Measurements from ENCODE around the gene PLAAT1. TPM values are rescaled to one million over a fixed set of nuclear protein-coding genes. Genes with fewer than 3 reads are reported as not detected.

PLAAT1 gene
- total RNA-seq, 1 experiment from 2014 or later, result not detected

DNA sequence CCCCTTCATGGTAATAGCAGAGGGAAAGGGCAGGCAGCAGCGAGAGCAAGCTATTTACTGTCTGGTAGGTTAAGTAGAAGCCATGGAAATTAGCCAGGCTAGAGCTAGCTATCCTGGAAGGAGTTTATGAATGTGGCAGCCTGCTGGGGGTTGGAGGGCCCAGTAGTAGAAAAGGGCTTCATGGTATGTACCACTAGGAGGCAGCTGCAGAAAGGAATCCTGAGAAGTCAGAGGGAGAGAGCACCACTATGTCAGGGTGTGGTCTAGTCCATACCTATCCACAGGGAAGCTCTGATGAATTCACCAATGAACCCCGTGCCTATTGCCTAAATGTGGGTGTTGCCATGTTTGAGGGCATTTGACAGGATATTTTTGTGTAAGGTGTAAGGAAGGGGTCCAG is 55.0 kb downstream of the PLAAT1 start:
- no peak overlapping the region for H3K4me3 ChIP-seq (replicated peaks in 1 of 2; ENCODE audit: low read depth in 1 of 2, low read length in 2 of 2)
- CTCF ChIA-PET, result no interaction called here
- intact Hi-C loops (cut with micrococcal nuclease), result no loop called here
- H2AFZ ChIP-seq (ENCODE audit: low read depth, low read length, poor library complexity, severe bottlenecking), result no peak overlapping the region
- H3K9me3 ChIP-seq (ENCODE audit: control insufficient read depth in 1 of 2, insufficient read depth in 1 of 2, low read depth in 1 of 2, low read length in 2 of 2), result 0 out of 4 replicates have a peak, but pooled peaks cover 0 to 3% of the 10 kb centered on the region in 2 experiments
- POLR2A ChIA-PET, result no interaction called here
- no peaks in the 10 kb centered on the region for H3K36me3 ChIP-seq (ENCODE audit: control insufficient read depth in 1 of 2, insufficient read depth in 2 of 2, low read length in 2 of 2)
- no peak overlapping the region for H3K4me2 ChIP-seq (ENCODE audit: low read length)
- H3K9ac ChIP-seq (ENCODE audit: low read length), result no peak overlapping the region
- no peaks in the 10 kb centered on the region for H3K9me2 ChIP-seq (ENCODE audit: insufficient read depth)
- ATAC-seq (no peak), DNase-seq (ENCODE audit: low read depth, low spot score) (no peak)
- H3K4me1 ChIP-seq (ENCODE audit: control insufficient read depth in 1 of 2, insufficient read depth in 2 of 2, low read length in 2 of 2), result no peaks in the 10 kb centered on the region
- no peaks in the 10 kb centered on the region for H4K20me1 ChIP-seq (ENCODE audit: insufficient read depth)
- no peak overlapping the region for H3K27ac ChIP-seq (ENCODE audit: low read depth, low read length)
- no TSS peak for BruUV-seq (replicated peaks)
- TF ChIP-seq CEBPB (IDR thresholded peaks at IDR 0.05; ENCODE audit: low read depth) (no peak), CBX3 (IDR thresholded peaks at IDR 0.05; ENCODE audit: low read depth) (no peak), SIN3A (IDR thresholded peaks at IDR 0.05; ENCODE audit: low read depth) (no peak), EGR1 (IDR thresholded peaks at IDR 0.05; ENCODE audit: low read depth) (no peak), POLR2AphosphoS5 (IDR thresholded peaks at IDR 0.05; ENCODE audit: low read depth, low read length) (no peak), ZFX (IDR thresholded peaks at IDR 0.05) (no peak), ZNF274 (IDR thresholded peaks at IDR 0.05; ENCODE audit: low read depth, low read length) (no peak), YY1 (IDR thresholded peaks at IDR 0.05; ENCODE audit: extremely low read depth, insufficient replicate concordance, low read depth, low read length) (no peak), POLR2A (IDR thresholded peaks at IDR 0.05; ENCODE audit: borderline replicate concordance, extremely low read depth, insufficient read depth, insufficient read length) (no peak)
- TF ChIP-seq, protein P1, sequence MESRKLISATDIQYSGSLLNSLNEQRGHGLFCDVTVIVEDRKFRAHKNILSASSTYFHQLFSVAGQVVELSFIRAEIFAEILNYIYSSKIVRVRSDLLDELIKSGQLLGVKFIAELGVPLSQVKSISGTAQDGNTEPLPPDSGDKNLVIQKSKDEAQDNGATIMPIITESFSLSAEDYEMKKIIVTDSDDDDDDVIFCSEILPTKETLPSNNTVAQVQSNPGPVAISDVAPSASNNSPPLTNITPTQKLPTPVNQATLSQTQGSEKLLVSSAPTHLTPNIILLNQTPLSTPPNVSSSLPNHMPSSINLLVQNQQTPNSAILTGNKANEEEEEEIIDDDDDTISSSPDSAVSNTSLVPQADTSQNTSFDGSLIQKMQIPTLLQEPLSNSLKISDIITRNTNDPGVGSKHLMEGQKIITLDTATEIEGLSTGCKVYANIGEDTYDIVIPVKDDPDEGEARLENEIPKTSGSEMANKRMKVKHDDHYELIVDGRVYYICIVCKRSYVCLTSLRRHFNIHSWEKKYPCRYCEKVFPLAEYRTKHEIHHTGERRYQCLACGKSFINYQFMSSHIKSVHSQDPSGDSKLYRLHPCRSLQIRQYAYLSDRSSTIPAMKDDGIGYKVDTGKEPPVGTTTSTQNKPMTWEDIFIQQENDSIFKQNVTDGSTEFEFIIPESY (IDR thresholded peaks at IDR 0.05; ENCODE audit: extremely low read depth, insufficient replicate concordance, low read length), result no peak
- TF ChIP-seq, protein P2, sequence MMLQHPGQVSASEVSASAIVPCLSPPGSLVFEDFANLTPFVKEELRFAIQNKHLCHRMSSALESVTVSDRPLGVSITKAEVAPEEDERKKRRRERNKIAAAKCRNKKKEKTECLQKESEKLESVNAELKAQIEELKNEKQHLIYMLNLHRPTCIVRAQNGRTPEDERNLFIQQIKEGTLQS (IDR thresholded peaks at IDR 0.05), result no peak
- TF ChIP-seq, protein P3, sequence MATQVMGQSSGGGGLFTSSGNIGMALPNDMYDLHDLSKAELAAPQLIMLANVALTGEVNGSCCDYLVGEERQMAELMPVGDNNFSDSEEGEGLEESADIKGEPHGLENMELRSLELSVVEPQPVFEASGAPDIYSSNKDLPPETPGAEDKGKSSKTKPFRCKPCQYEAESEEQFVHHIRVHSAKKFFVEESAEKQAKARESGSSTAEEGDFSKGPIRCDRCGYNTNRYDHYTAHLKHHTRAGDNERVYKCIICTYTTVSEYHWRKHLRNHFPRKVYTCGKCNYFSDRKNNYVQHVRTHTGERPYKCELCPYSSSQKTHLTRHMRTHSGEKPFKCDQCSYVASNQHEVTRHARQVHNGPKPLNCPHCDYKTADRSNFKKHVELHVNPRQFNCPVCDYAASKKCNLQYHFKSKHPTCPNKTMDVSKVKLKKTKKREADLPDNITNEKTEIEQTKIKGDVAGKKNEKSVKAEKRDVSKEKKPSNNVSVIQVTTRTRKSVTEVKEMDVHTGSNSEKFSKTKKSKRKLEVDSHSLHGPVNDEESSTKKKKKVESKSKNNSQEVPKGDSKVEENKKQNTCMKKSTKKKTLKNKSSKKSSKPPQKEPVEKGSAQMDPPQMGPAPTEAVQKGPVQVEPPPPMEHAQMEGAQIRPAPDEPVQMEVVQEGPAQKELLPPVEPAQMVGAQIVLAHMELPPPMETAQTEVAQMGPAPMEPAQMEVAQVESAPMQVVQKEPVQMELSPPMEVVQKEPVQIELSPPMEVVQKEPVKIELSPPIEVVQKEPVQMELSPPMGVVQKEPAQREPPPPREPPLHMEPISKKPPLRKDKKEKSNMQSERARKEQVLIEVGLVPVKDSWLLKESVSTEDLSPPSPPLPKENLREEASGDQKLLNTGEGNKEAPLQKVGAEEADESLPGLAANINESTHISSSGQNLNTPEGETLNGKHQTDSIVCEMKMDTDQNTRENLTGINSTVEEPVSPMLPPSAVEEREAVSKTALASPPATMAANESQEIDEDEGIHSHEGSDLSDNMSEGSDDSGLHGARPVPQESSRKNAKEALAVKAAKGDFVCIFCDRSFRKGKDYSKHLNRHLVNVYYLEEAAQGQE (IDR thresholded peaks at IDR 0.05; ENCODE audit: low read depth), result no peak
- RAD21 ChIA-PET (ENCODE audit: low non-redundant PET in 1 of 2, low total read pairs in 2 of 2, uncharacterized antibody in 2 of 2, unreplicated experiment in 2 of 2), result no interaction called here
- H3K79me2 ChIP-seq (ENCODE audit: insufficient read depth, low read length), result no peaks in the 10 kb centered on the region
- peaks cover 25% of the 10 kb centered on the region; the same call in 1 of the 2 replicates for H3K27me3 ChIP-seq (ENCODE audit: insufficient read depth, low read length)
